Measurements from ENCODE around the gene RIPOR2.

Gene RIPOR2

GRCh38 chr6:24840187-24840586, 95.6 kb downstream of the RIPOR2 start:
- no peak for DNase-seq

GRCh38 chr6:24838994-24839393, 96.8 kb downstream of the RIPOR2 start:
- no peak for DNase-seq

GRCh38 chr6:24838081-24838480, 97.7 kb downstream of the RIPOR2 start:
- no peak for DNase-seq

- no peak for DNase-seq
Measured at GRCh38 chr6:24836109-24836508, 99.7 kb downstream of the RIPOR2 start.

- no peak for DNase-seq
Measured at GRCh38 chr6:24833711-24834386, 101.9 kb downstream of the RIPOR2 start.

GRCh38 chr6:24832794-24833193, 103.0 kb downstream of the RIPOR2 start:
- no peak for DNase-seq

- DNase-seq: no peak
Measured at GRCh38 chr6:24831771-24832716, 103.7 kb downstream of the RIPOR2 start.

- no peak for DNase-seq
Measured at GRCh38 chr6:24829657-24830056, 106.1 kb downstream of the RIPOR2 start.

GRCh38 chr6:24827970-24828369, 107.8 kb downstream of the RIPOR2 start:
- DNase-seq: no peak

GRCh38 chr6:24827162-24827561, 108.6 kb downstream of the RIPOR2 start:
- no peak for DNase-seq

- DNase-seq: no peak
Measured at GRCh38 chr6:24825130-24825630, 110.6 kb downstream of the RIPOR2 start.

GRCh38 chr6:24824142-24824938, 111.4 kb downstream of the RIPOR2 start:
- no peak for DNase-seq

- DNase-seq: no peak
Measured at GRCh38 chr6:24823185-24823584, 112.6 kb downstream of the RIPOR2 start.

GRCh38 chr6:24822696-24823095, 113.1 kb downstream of the RIPOR2 start:
- DNase-seq: no peak

- no peak for DNase-seq
Measured at GRCh38 chr6:24821860-24822444, 113.8 kb downstream of the RIPOR2 start.

- DNase-seq: no peak
Measured at GRCh38 chr6:24818346-24818745, 117.4 kb downstream of the RIPOR2 start.

GRCh38 chr6:24809728-24810127, 126.0 kb downstream of the RIPOR2 start:
- no peak for DNase-seq

- no peak for DNase-seq
Measured at GRCh38 chr6:24807584-24807983, 128.2 kb downstream of the RIPOR2 start.

GRCh38 chr6:24802271-24803059, 133.3 kb downstream of the RIPOR2 start:
- no peak for DNase-seq

- DNase-seq: no peak
Measured at GRCh38 chr6:24799541-24799915, 136.2 kb downstream of the RIPOR2 start.

GRCh38 chr6:24798740-24799540, 136.8 kb downstream of the RIPOR2 start, which contains the start of gene ARMH2:
Gene ARMH2, minus strand, starts transcription at chr6:24798917. Its CDS starts 60 bp downstream, at chr6:24798857.
- no peak for DNase-seq

Data from NCI-H1436 treated with DMSO at 0.1 percent for 48 hours (cell line).